Karpas-422 (cell line): ENCODE results near the gene EVA1B. TPM values are rescaled to one million over a fixed set of nuclear protein-coding genes. Genes with fewer than 3 reads are reported as not detected.

Experiments
- DNase-seq: peaks from one replicate; pipeline ENCODE4 v3.0.0-alpha.2; 2015
- H2AFZ ChIP-seq: fragments of 200-600 bp; sonication (generic); 2 replicates; pipeline ENCODE4 v1.6.1; 2014; ENCODE audit warnings: antibody characterized with exemption, low read length, mixed read lengths
- H3K27ac ChIP-seq: fragments of 200-600 bp; sonication (generic); 2 replicates; pipeline ENCODE4 v1.5.1; 2014; ENCODE audit warnings: mild to moderate bottlenecking, low read length, moderate library complexity
- H3K27me3 ChIP-seq: fragments of 200-600 bp; sonication (generic); 2 replicates; pipeline ENCODE4 v1.6.1; 2014; ENCODE audit warnings: low read length, mixed read lengths
- H3K36me3 ChIP-seq: fragments of 200-600 bp; sonication (generic); 2 replicates; pipeline ENCODE4 v1.6.1; 2014; ENCODE audit warnings: low read length, mixed read lengths; ENCODE audit not compliant: insufficient read depth
- H3K4me1 ChIP-seq: fragments of 200-600 bp; sonication (generic); 2 replicates; pipeline ENCODE4 v1.6.1; 2014; ENCODE audit warnings: mild to moderate bottlenecking, low read length, mixed read lengths
- H3K4me2 ChIP-seq: fragments of 200-600 bp; sonication (generic); 2 replicates; pipeline ENCODE4 v1.6.1; 2014; ENCODE audit warnings: low read length, low read depth, mild to moderate bottlenecking; ENCODE audit not compliant: poor library complexity, severe bottlenecking
- H3K4me3 ChIP-seq: fragments of 200-600 bp; sonication (generic); 2 replicates; pipeline ENCODE4 v1.5.1; 2014; ENCODE audit warnings: mild to moderate bottlenecking, antibody characterized with exemption, low read length, mixed read lengths
- H3K79me2 ChIP-seq: fragments of 200-600 bp; sonication (generic); 2 replicates; pipeline ENCODE4 v1.6.1; 2014; ENCODE audit warnings: mild to moderate bottlenecking, low read length, mixed read lengths
- H3K9ac ChIP-seq: fragments of 200-600 bp; sonication (generic); 2 replicates; pipeline ENCODE4 v1.6.0; 2014; ENCODE audit warnings: low read length
- H3K9me2 ChIP-seq: fragments of 200-600 bp; sonication (generic), shearing (Covaris generic); replicated peaks from 2 replicates; pipeline ENCODE4 v1.6.0; 2014; ENCODE audit warnings: mild to moderate bottlenecking, low read length, moderate library complexity; ENCODE audit not compliant: insufficient read depth
- H3K9me3 ChIP-seq: fragments of 300-700, 200-600 bp; sonication (generic); 2 replicates; pipeline ENCODE4 v1.6.1; 2014; ENCODE audit warnings: low read length, mixed read lengths
- H4K20me1 ChIP-seq: fragments of 200-600 bp; sonication (generic); 2 replicates; pipeline ENCODE4 v1.6.1; 2014; ENCODE audit warnings: mild to moderate bottlenecking, antibody characterized with exemption, low read length, low read depth; ENCODE audit not compliant: insufficient read depth
- total RNA-seq: library from RNA; depleted of rRNA; stranded (reverse); fragments of >200 nt; shearing (Covaris generic); gene quantifications from 2 replicates; pipeline ENCODE4 v1.2.3, GENCODE V29; 2014; ENCODE audit warnings: low replicate concordance

The EVA1B gene
- total RNA-seq, 1 experiment from 2014 or later: 0.75 TPM

GRCh38 chr1:36320767-36321118 lies 2.7 kb downstream of the EVA1B start:
- Histone ChIP-seq H3K27ac (no peak overlapping the region), H4K20me1 (no peaks in the 10 kb centered on the region), H3K79me2 (no peaks in the 10 kb centered on the region), H2AFZ (no peak overlapping the region), H3K9ac (no peak overlapping the region), H3K4me2 (no peak overlapping the region), H3K9me2 (no peaks in the 10 kb centered on the region), H3K9me3 (no peaks in the 10 kb centered on the region), H3K36me3 (0 out of 2 replicates have a peak, but pooled peaks cover 2% of the 10 kb centered on the region), H3K27me3 (no peaks in the 10 kb centered on the region), H3K4me1 (peaks cover 24% of the 10 kb centered on the region), H3K4me3 (no peak overlapping the region)
- DNase-seq: no peak

- Histone ChIP-seq H3K4me1 (peaks cover 24% of the 10 kb centered on the region), H3K4me3 (no peak overlapping the region), H4K20me1 (no peaks in the 10 kb centered on the region), H3K4me2 (no peak overlapping the region), H3K9me3 (no peaks in the 10 kb centered on the region), H3K9me2 (no peaks in the 10 kb centered on the region), H3K79me2 (no peaks in the 10 kb centered on the region), H2AFZ (no peak overlapping the region), H3K36me3 (0 out of 2 replicates have a peak, but pooled peaks cover 4% of the 10 kb centered on the region), H3K27ac (no peak overlapping the region), H3K9ac (no peak overlapping the region), H3K27me3 (no peaks in the 10 kb centered on the region)
- DNase-seq: peak; percentile 64
Measured at GRCh38 chr1:36320291-36320761, 3.1 kb downstream of the EVA1B start.

- Histone ChIP-seq H3K27me3 (no peaks in the 10 kb centered on the region), H3K9ac (no peak overlapping the region), H3K9me3 (no peaks in the 10 kb centered on the region), H3K4me2 (no peak overlapping the region), H3K9me2 (no peaks in the 10 kb centered on the region), H3K79me2 (peaks cover 13% of the 10 kb centered on the region), H4K20me1 (no peaks in the 10 kb centered on the region), H2AFZ (no peak overlapping the region), H3K36me3 (peaks cover 23% of the 10 kb centered on the region), H3K4me1 (peaks cover 24% of the 10 kb centered on the region), H3K4me3 (no peak overlapping the region), H3K27ac (no peak overlapping the region)
- no peak for DNase-seq
Measured at GRCh38 chr1:36309397-36309796, 14.0 kb downstream of the EVA1B start.

- no peaks in the 10 kb centered on the region for H3K27me3 ChIP-seq
- no peak overlapping the region for H3K27ac ChIP-seq
- no peaks in the 10 kb centered on the region for H4K20me1 ChIP-seq
- H3K9me2 ChIP-seq: no peaks in the 10 kb centered on the region
- H3K9me3 ChIP-seq: no peaks in the 10 kb centered on the region
- peaks cover 19% of the 10 kb centered on the region for H3K36me3 ChIP-seq
- peak overlapping the region; percentile 73 for H3K4me2 ChIP-seq
- peak overlapping the region; percentile 69 for H3K4me3 ChIP-seq
- H3K9ac ChIP-seq: peak overlapping the region; percentile 70
- no peak overlapping the region for H2AFZ ChIP-seq
- peaks cover 13% of the 10 kb centered on the region for H3K79me2 ChIP-seq
- H3K4me1 ChIP-seq: peaks cover 20% of the 10 kb centered on the region
- DNase-seq: no peak
Measured at GRCh38 chr1:36307601-36308330, 15.7 kb downstream of the EVA1B start.

GRCh38 chr1:36306902-36307456 lies 16.5 kb downstream of the EVA1B start:
- Histone ChIP-seq H3K4me2 (peak overlapping the region; percentile 73), H3K36me3 (peaks cover 13% of the 10 kb centered on the region), H3K79me2 (peaks cover 13% of the 10 kb centered on the region), H3K27ac (no peak overlapping the region), H3K9me2 (no peaks in the 10 kb centered on the region), H3K9me3 (no peaks in the 10 kb centered on the region), H4K20me1 (no peaks in the 10 kb centered on the region), H2AFZ (0 out of 2 replicates have a peak overlapping the region, but pooled peaks have one; percentile 78), H3K9ac (peak overlapping the region; percentile 72), H3K4me1 (peaks cover 20% of the 10 kb centered on the region), H3K4me3 (peak overlapping the region; percentile 69), H3K27me3 (no peaks in the 10 kb centered on the region)
- DNase-seq: peak; percentile 98

GRCh38 chr1:36306210-36306901 lies 17.1 kb downstream of the EVA1B start, which contains the start of gene SH3D21:
SH3D21 (plus strand) TSS chr1:36306368; CDS start chr1:36306421, 53 bp downstream.
- H3K4me3 ChIP-seq: peak within 1 kb of the TSS; percentile 69
- 0 out of 2 replicates have a peak within 1 kb of the TSS, but pooled peaks have one; percentile 78 for H2AFZ ChIP-seq
- H3K4me2 ChIP-seq: peak within 1 kb of the TSS; percentile 73
- no peaks in the 10 kb centered on the region for H3K27me3 ChIP-seq
- H3K36me3 ChIP-seq: peaks cover 18% of the 10 kb centered on the region
- H3K27ac ChIP-seq: peak within 1 kb of the TSS; percentile 54
- H3K9ac ChIP-seq: peak within 1 kb of the TSS; percentile 72
- H4K20me1 ChIP-seq: no peaks in the 10 kb centered on the region
- no peaks in the 10 kb centered on the region for H3K9me3 ChIP-seq
- no peaks in the 10 kb centered on the region for H3K9me2 ChIP-seq
- H3K79me2 ChIP-seq: peaks cover 13% of the 10 kb centered on the region
- DNase-seq: peak; percentile 76
- peaks cover 20% of the 10 kb centered on the region for H3K4me1 ChIP-seq

- H3K4me3 ChIP-seq: peak overlapping the region; percentile 69; the same call in 1 of the 2 replicates
- H3K9ac ChIP-seq: peak overlapping the region; percentile 72
Measured at GRCh38 chr1:36305915-36306209, 17.6 kb downstream of the EVA1B start.

More at GRCh38 chr1:36305915-36306209, 17.6 kb downstream of the EVA1B start:
- Histone ChIP-seq H3K36me3 (peaks cover 23% of the 10 kb centered on the region), H3K79me2 (peaks cover 13% of the 10 kb centered on the region), H3K27me3 (no peaks in the 10 kb centered on the region), H3K4me2 (peak overlapping the region; percentile 73), H4K20me1 (no peaks in the 10 kb centered on the region), H3K9me3 (no peaks in the 10 kb centered on the region), H2AFZ (no peak overlapping the region), H3K4me1 (peaks cover 20% of the 10 kb centered on the region), H3K9me2 (no peaks in the 10 kb centered on the region), H3K27ac (no peak overlapping the region)
- no peak for DNase-seq
